HS-5 (cell line): Measurements from ENCODE around the gene PTPN13.
"Not testable (repeated sequence)": the region's sequence is repeated elsewhere in the genome, so short reads cannot be mapped to it uniquely, and the experiment has no call there.

Experiments
- DNase-seq: peaks from one replicate; pipeline ENCODE4 v3.0.0-alpha.2; 2012; ENCODE audit warnings: low read depth

The PTPN13 gene

DNA sequence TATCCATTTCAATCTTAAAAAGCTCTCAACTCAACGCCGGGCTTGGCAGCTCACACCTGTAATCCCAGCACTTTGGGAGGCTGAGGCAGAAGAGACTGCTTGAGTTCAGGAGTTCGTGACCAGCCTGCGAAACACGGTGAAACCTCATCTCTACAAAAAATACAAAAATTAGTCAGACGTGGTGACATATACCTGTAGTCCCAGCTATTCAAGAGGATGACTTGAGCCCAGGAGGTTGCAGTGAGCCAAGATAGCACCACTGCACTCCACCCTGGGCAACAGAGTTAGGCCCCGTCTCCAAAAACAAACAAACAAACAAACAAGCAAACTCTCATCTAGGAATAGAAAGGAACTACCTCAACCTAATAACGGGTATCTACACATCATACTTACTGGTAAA lies 50.8 kb downstream of the PTPN13 start:
- no peak for DNase-seq

- DNase-seq: no peak
These were observed 58.3 kb downstream of the PTPN13 start for GRCh38 chr4:86652332-86652932.

GRCh38 chr4:86653237-86653865 lies 59.2 kb downstream of the PTPN13 start:
- DNase-seq: no peak

- not testable (repeated sequence) for DNase-seq
These were observed 62.7 kb downstream of the PTPN13 start for GRCh38 chr4:86656781-86657180.

DNA sequence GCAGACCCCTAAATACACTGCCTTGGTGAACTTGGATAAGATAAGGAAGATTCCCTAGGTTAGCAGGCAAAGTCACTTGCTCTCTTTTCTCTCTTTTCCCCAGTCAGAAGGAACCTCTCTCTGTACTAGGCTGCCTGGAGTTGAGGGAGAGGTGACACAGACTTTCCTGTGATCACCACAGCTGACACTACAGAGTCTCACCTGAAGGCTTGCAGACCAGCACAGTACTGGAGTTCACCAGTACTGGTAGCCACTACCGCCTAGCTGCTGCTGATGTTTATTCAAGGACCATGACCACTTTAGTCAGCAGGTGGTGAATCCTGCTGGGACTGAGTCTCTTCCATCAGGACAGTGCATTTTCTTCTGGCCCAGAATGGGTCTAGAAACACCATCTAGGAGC lies 63.3 kb downstream of the PTPN13 start:
- DNase-seq: no peak

DNA sequence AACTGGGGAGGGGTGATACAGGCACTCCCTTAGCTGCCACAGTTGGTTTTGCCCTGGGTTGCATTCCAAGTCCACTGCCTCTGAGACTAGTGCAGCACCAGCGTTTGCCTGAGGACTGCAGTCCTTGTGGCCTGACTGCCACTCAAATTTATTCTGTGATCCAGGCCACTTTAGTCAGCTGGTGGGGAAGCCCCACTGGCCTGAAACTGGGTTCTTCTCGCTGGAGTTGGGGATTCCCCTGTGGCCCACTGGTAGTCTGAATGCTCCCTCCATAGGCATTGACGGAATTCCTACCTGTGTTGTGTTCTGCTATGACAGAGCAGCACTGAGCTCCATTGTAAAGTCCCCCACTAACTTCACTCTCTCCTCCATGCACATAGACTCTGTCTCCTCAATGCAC lies 63.8 kb downstream of the PTPN13 start:
- no peak for DNase-seq

DNA sequence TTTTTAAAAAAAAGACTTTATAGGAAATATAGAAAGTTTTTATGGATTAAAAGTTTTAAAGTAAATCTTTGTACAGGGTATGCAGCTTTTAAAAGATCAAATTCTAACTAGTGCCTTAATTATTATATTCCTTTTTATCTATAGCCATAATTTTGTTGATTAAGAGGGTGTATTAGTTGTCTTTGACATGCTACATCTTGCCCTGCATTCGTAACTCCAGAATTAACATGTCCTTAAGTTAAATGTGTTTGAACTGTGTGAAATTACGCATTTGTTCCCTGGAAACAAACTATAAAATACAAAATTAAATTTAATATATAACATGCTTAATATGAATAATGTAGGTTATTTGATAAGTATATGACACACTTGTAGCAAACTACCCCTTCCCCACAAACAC lies 66.3 kb downstream of the PTPN13 start:
- no peak for DNase-seq

- DNase-seq: no peak
These were observed 66.9 kb downstream of the PTPN13 start for GRCh38 chr4:86661006-86661405.

DNA sequence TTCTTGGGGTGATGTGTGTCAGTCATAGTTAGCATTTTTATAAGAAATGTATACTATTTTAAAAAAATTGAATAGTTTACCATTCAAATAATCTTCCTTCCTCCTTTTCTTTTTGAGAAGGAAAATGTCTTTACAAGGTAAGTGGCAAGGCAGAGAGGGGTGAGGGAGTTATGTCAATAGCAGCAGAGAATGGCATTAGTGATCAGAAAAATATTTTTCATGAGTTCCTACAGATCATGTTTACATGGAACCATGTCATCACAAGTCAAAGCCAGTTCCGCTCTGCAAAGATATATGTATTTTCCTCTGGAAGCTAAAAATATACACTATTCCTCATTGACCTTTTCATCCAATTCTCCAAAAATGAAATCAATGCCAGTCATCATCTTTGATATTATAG lies 67.3 kb downstream of the PTPN13 start:
- no peak for DNase-seq

DNA sequence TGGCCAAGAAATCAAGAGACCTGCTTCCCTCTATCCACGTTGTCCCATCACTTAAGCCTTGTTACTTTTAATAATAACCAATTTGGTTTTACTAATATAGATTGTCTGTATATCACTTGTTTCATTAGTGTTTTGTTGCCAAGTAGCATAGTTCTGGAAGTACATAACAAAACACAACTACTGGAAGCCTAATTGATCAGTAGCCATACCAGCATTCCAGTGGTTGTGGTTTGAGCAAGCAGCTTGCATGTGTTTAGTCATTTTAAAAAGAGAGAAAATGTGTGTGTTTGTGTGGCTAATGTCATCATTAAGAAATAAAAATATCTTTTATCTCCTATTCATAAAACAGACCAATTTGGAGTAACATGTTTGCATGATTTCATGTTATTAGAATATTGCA lies 70.8 kb downstream of the PTPN13 start:
- peak; percentile 20 for DNase-seq

DNA sequence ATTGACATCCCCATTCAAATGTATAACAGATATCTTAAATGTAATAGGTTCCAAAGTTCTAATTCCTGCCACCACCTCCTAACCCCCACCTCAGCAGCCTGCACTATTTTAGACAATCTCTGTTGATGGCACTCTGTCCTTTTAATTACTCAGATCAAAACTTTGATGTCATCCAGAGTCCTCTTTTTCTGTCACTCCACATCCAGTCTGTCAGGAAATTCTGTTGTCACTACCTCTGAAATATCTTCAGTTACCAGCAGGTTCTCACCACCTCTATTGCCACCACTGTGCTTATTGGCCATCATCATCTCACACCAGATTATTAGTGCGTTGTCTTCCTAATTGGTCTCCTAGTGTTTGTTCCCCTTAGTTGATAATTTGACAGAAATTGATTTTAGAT lies 76.2 kb downstream of the PTPN13 start:
- no peak for DNase-seq

- DNase-seq: peak; percentile 74
These were observed 76.6 kb downstream of the PTPN13 start for GRCh38 chr4:86670756-86671155.

GRCh38 chr4:86675548-86675947 lies 81.4 kb downstream of the PTPN13 start:
- no peak for DNase-seq

- no peak for DNase-seq
These were observed 84.7 kb downstream of the PTPN13 start for GRCh38 chr4:86678796-86679195.

DNA sequence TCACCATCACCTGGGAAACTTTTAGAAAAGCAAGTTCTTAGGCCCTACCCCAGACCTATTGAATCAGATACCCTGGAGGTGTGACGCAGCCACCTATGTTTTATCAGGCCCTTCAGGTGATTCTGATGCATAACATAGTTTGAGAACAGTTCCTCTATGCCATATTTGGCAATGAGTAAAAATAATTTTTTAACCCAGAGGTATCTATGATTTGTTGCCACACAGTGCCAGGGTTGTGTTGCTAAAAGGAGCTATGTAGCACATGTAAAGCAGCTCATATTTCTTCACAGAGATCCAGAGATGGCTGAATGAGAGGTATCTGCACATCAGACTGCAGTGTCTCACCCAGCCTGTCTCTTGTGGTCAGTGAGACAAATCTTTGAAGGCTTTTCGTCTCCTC lies 85.3 kb downstream of the PTPN13 start:
- no peak for DNase-seq

- DNase-seq: no peak
These were observed 89.1 kb downstream of the PTPN13 start for GRCh38 chr4:86683167-86683566.

DNA sequence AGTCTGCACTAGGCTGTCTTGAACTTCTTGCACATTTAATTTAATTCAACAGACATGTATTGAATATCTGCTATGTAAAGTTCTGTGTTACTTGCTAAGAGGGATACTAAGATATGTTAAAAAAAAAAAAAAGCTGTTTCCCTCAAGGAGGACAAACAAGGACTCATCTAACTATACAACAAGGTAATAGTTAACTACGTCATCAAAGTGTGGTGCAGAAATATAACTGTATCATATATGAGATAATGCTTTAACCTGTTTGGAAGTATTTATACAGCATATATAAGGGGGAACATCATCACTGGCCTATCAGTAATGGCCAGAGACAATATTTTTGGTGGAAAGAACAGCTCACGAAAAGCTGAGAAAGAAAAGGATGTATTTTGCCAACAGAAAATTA lies 89.9 kb downstream of the PTPN13 start:
- no peak for DNase-seq

- no peak for DNase-seq
These were observed 91.3 kb downstream of the PTPN13 start for GRCh38 chr4:86685401-86685800.

- no peak for DNase-seq
These were observed 92.6 kb downstream of the PTPN13 start for GRCh38 chr4:86686741-86687140.

- no peak for DNase-seq
These were observed 93.9 kb downstream of the PTPN13 start for GRCh38 chr4:86688026-86688425.

- DNase-seq: no peak
These were observed 110.5 kb downstream of the PTPN13 start for GRCh38 chr4:86704601-86705000.

DNA sequence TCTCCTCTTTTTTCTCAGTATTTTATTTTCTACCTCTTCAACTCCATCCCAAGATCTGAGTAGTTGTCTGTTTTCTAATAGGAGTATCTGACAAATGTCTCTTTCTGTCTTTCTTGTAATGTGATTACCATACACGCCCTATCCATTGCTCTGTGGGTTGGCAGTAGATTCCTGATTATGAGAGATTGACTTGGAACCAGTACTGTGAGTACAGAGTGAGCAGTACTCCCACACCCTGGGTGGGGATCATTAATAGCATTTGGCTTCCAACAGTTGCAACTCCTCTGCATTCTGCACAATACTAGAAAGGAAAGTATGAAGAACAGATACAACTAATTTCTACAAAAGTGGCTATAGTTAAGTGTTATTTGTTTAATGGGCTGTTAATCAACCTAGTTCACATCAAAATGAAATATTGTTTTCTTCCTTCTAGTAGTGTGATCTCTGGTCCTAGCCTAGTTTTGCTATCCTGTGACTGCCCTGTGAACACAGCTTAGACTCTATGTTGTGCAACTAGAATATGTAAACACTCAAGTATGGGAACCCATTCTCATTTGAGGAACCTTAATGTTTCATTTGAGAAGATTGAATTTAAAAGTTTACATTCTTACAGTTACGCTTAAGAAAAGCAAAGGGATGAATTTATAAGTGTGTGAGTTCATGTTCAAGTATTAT lies 112.9 kb downstream of the PTPN13 start:
- DNase-seq: no peak

DNA sequence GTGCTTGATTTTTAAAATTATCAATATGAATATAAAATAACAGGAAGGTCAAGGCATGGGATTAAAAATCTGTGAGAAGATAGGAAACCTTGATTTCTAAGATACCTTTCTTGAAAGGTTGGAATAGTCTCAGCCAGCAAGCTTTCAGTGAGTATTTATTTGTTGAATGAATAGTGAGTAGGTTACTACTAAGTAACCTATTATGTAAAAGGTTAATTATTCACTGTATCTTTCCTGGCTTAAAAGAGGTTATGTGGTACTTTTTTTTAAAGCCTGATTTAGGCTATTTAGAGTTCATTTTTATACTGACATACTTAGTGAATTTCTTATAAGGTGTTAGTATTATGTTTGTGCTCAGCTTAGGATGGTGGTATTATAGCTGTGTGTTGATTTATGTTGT lies 123.5 kb downstream of the PTPN13 start:
- no peak for DNase-seq

GRCh38 chr4:86718152-86718551 lies 124.0 kb downstream of the PTPN13 start:
- no peak for DNase-seq
